K562 (cell line): ENCODE results near the gene DCLK2. TPM values are rescaled to one million over a fixed set of nuclear protein-coding genes. Genes with fewer than 3 reads are reported as not detected.
A peak's percentile ranks its signal among the peaks of the same experiment; 100 is the strongest.

ENCODE experiments used
- ATAC-seq: fragments of 200-7000 bp; cut with Tn5 transposase; 3 replicates; pipeline ENCODE4 v1.9.1; 2020; ENCODE audit warnings: moderate library complexity
- BruUV-seq: library from RNA; stranded (reverse); fragments of 400-500 nt; replicated peaks from 2 replicates; lab custom pipeline; 2021; lab: Mats Ljungman, UMichigan
- CTCF ChIA-PET: fragments of 300-600 bp; formaldehyde crosslinking; extraction: SDS; loops from one replicate; lab custom pipeline; 2021; ENCODE audit warnings: low intra/inter-chr PET ratio; lab: Yijun Ruan, JAX
- POLR2A ChIA-PET: fragments of 300-600, 350-650 bp; sonication (Branson Sonifier 250); formaldehyde crosslinking; extraction: SDS; loops from one replicate; lab custom pipeline; 2021; ENCODE audit warnings: antibody characterized with exemption, inconsistent platforms; lab: Yijun Ruan, JAX
- DNase-seq, 4 experiments: peaks; one replicate each; pipeline versions ENCODE4 v3.0.0 to v3.0.0-alpha.2; 2011 to 2018; ENCODE audit warnings: low spot score in 3 of 4, mixed read lengths in 3 of 4; ENCODE audit errors: extremely low read depth in 1 of 4
- FAIRE-seq: peaks from 2 replicates; lab custom pipeline; 2011; peaks lifted over from hg19 to GRCh38; lab: Jason Lieb, UNC
- H2AFZ ChIP-seq: 2 replicates; pipeline ENCODE4 v1.6.0; 2011; ENCODE audit warnings: low read depth, low read length, control low read depth, inconsistent platforms
- H3K27ac ChIP-seq: fragments of 200-600 bp; 3 replicates; pipeline ENCODE4 v1.8.0; 2011; ENCODE audit warnings: low read depth, mild to moderate bottlenecking, control low read depth, inconsistent platforms, low read length, moderate library complexity, mixed read lengths; ENCODE audit errors: extremely low read depth
- H3K27me3 ChIP-seq, 2 experiments: fragments of 300-600 bp in 1 of 2; 2 replicates in 1 of 2; 3 replicates in 1 of 2; pipeline versions ENCODE4 v1.6.0 to v1.8.0; 2011; ENCODE audit warnings: inconsistent platforms in 2 of 2, low read length in 2 of 2, mild to moderate bottlenecking in 1 of 2, mixed read lengths in 1 of 2, moderate library complexity in 1 of 2; ENCODE audit not compliant: control insufficient read depth in 2 of 2, insufficient read depth in 2 of 2
- H3K36me3 ChIP-seq: fragments of 300-600 bp; 3 replicates; pipeline ENCODE4 v1.8.0; 2011; ENCODE audit warnings: mild to moderate bottlenecking, low read length, inconsistent platforms; ENCODE audit not compliant: control insufficient read depth, insufficient read depth
- H3K4me1 ChIP-seq, 2 experiments: fragments of 200-600 bp in 1 of 2; replicated peaks in 1 of 2; 2 replicates in 1 of 2; 3 replicates in 1 of 2; pipeline versions ENCODE4 v1.5.1 to v1.8.0; 2011; ENCODE audit warnings: inconsistent platforms in 2 of 2, low read length in 2 of 2, mild to moderate bottlenecking in 1 of 2, mixed read lengths in 1 of 2, moderate library complexity in 1 of 2; ENCODE audit not compliant: control insufficient read depth in 2 of 2, insufficient read depth in 2 of 2
- H3K4me2 ChIP-seq: 2 replicates; pipeline ENCODE4 v1.6.1; 2011; ENCODE audit warnings: low read length, control low read depth, inconsistent platforms, mixed read lengths; ENCODE audit not compliant: insufficient read depth
- H3K4me3 ChIP-seq: fragments of 200-600 bp; sonication (generic), shearing (Covaris generic); 2 replicates; pipeline ENCODE4 v1.5.1; 2016; ENCODE audit warnings: control low read depth, inconsistent platforms
- H3K79me2 ChIP-seq: fragments of 200-600 bp; 3 replicates; pipeline ENCODE4 v1.8.0; 2011; ENCODE audit warnings: low read length, inconsistent platforms; ENCODE audit not compliant: control insufficient read depth, insufficient read depth
- H3K9ac ChIP-seq, 2 experiments: 2 replicates each; pipeline versions ENCODE4 v1.6.0 to v1.6.1; 2011; ENCODE audit warnings: low read depth in 2 of 2, low read length in 2 of 2, control low read depth in 1 of 2, inconsistent platforms in 1 of 2, mild to moderate bottlenecking in 1 of 2, mixed read lengths in 1 of 2; ENCODE audit not compliant: insufficient read depth in 1 of 2
- H3K9me1 ChIP-seq: one replicate; pipeline ENCODE4 v1.6.0; 2011; ENCODE audit warnings: inconsistent platforms, mild to moderate bottlenecking, low read length, moderate library complexity; ENCODE audit not compliant: control insufficient read depth, insufficient read depth
- H3K9me3 ChIP-seq: replicated peaks from 2 replicates; pipeline ENCODE4 v1.5.1; 2011; ENCODE audit warnings: low read depth, low read length, inconsistent platforms; ENCODE audit not compliant: control insufficient read depth, insufficient read depth
- H4K20me1 ChIP-seq: replicated peaks from 2 replicates; pipeline ENCODE4 v1.6.1; 2011; ENCODE audit warnings: low read length, inconsistent platforms, mixed read lengths; ENCODE audit not compliant: control insufficient read depth, insufficient read depth
- ATF7 ChIP-seq: fragments of 450-650 bp; IDR thresholded peaks from 2 replicates; pipeline ENCODE4 v1.7.1; 2014; ENCODE audit warnings: mild to moderate bottlenecking, moderate library complexity
- CBFA2T2 ChIP-seq: fragments of 450-650 bp; conservative IDR thresholded peaks from 2 replicates; pipeline ENCODE4 v1.6.1; 2017; ENCODE audit warnings: mild to moderate bottlenecking
- CGGBP1 ChIP-seq: fragments of 250-450 bp; sonication (Bioruptor Pico); IDR thresholded peaks from 2 replicates; pipeline ENCODE4 v1.9.0; 2021; ENCODE audit warnings: mild to moderate bottlenecking
- CREB3 ChIP-seq: fragments of 450-650 bp; conservative IDR thresholded peaks from 2 replicates; pipeline ENCODE4 v1.6.1; 2016; ENCODE audit warnings: missing genetic modification characterization, low read depth, mild to moderate bottlenecking, missing compliant biosample characterization, moderate library complexity
- L3MBTL2 ChIP-seq: fragments of 450-650 bp; IDR thresholded peaks from 2 replicates; pipeline ENCODE4 v1.6.1; 2016; ENCODE audit warnings: mild to moderate bottlenecking, moderate library complexity
- NCOR1 ChIP-seq: fragments of 450-650 bp; IDR thresholded peaks from 2 replicates; pipeline ENCODE4 v1.6.1; 2016; ENCODE audit warnings: mild to moderate bottlenecking, moderate library complexity
- NUFIP1 ChIP-seq: fragments of 450-650 bp; IDR thresholded peaks from 2 replicates; pipeline ENCODE4 v1.6.1; 2018; ENCODE audit not compliant: partially characterized antibody
- SRSF7 ChIP-seq: fragments of 200-400 bp; formaldehyde crosslinking; optimal IDR thresholded peaks from 2 replicates; pipeline ENCODE3; 2017; ENCODE audit warnings: mild to moderate bottlenecking, low read depth, low read length
- TRIM25 ChIP-seq: fragments of 450-650 bp; IDR thresholded peaks from 2 replicates; pipeline ENCODE4 v1.7.0; 2016; ENCODE audit warnings: borderline replicate concordance
- ZBTB34 ChIP-seq: fragments of 250-450 bp; sonication (Bioruptor Pico); IDR thresholded peaks from 2 replicates; pipeline ENCODE4 v1.8.0; 2021; ENCODE audit warnings: mild to moderate bottlenecking, moderate library complexity
- ZC3H11A ChIP-seq: IDR thresholded peaks from 2 replicates; pipeline ENCODE4 v1.6.1; 2012; ENCODE audit warnings: low read depth, low read length, improper control_type of control experiment
- ZNF408 ChIP-seq: fragments of 250-450 bp; sonication (Bioruptor Pico); IDR thresholded peaks from 2 replicates; pipeline ENCODE4 v1.4.0; 2020; ENCODE audit warnings: low read depth, mild to moderate bottlenecking, moderate library complexity
- WGBS: fragments of 100-300 bp; shearing (Covaris generic); methylation state at CpG from one replicate; pipeline ENCODE4 v1.1.6; 2016; ENCODE audit warnings: low coverage, mixed read lengths; ENCODE audit not compliant: insufficient coverage; ENCODE audit errors: missing lambda C conversion rate; 5-methylcytosine and 5-hydroxymethylcytosine counted together
- in situ Hi-C: fragments of 300-500 bp; cut with MboI; formaldehyde crosslinking; loops from 4 replicates; pipeline ENCODE4 v1.15.0; 2018; ENCODE audit warnings: inconsistent platforms, mixed read lengths
- intact Hi-C: fragments of 100-400 bp; cut with micrococcal nuclease; formaldehyde crosslinking; loops from 2 replicates; pipeline ENCODE4 v1.14.2; 2022
- polyA plus RNA-seq, 8 experiments: library from polyadenylated mRNA; depleted of rRNA in 4 of 8; stranded (reverse) in 5 of 8; unstranded in 3 of 8; fragments of >200 nt; fragmentation: Nextera tagmentation in 2 of 8; fragmentation: Illumina TruSeq in 1 of 8; extraction: Ambion mirVana in 2 of 8; extraction: Trizol in 1 of 8; gene quantifications; 2 replicates each; pipeline versions ENCODE4 v1.2.1 to v1.2.3, GENCODE V29; 2011 to 2014; ENCODE audit warnings: inconsistent platforms in 1 of 8, missing spikeins in 1 of 8
- total RNA-seq, 7 experiments: library from RNA; depleted of rRNA in 6 of 7; stranded (reverse); fragments of >200 nt in 6 of 7; fragmentation: Illumina TruSeq in 2 of 7; extraction: Trizol in 2 of 7; gene quantifications; 2 replicates each; pipeline versions ENCODE4 v1.2.1 to v1.2.3, GENCODE V29; 2011 to 2021; ENCODE audit warnings: low replicate concordance in 1 of 7

Gene DCLK2
- total and polyA plus RNA-seq, 9 of the 15 experiments (the other 6 are each of a cell fraction or from before 2014, with no cell fraction given), result not detected

GRCh38 chr4:150250293-150250997 is 172.2 kb downstream of the DCLK2 start (continued):
- no peak for TF ChIP-seq CGGBP1 (CRISPR knock-in tag)

- no peaks in the 10 kb centered on the region for H3K79me2 ChIP-seq
- no peak overlapping the region for H2AFZ ChIP-seq
- H3K27ac ChIP-seq, result no peak overlapping the region
- WGBS, result no CpG with 5 or more reads among the region's 4 CpGs
- H3K4me1 ChIP-seq, result peaks cover 0 to 2% of the 10 kb centered on the region in 2 experiments; a peak in 3 of 5 replicates
- no peaks in the 10 kb centered on the region for H3K36me3 ChIP-seq
- ATAC-seq, result no peak
- no peak overlapping the region for H3K9ac ChIP-seq
- no peak overlapping the region for H3K4me3 ChIP-seq
- ChIA-PET POLR2A (no interaction called here), CTCF (no interaction called here)
- intact Hi-C loops, result no loop called here
- no peaks in the 10 kb centered on the region for H3K9me1 ChIP-seq
- no peak for FAIRE-seq
- H3K9me3 ChIP-seq, result no peaks in the 10 kb centered on the region
- in situ Hi-C loops, result no loop called here
- H3K27me3 ChIP-seq, result no peaks in the 10 kb centered on the region
- H4K20me1 ChIP-seq, result no peaks in the 10 kb centered on the region
- no TSS peak for BruUV-seq
- H3K4me2 ChIP-seq, result no peak overlapping the region
- DNase-seq, result peak in 3 of 4 experiments; percentile 60 to 67 (median 60)
- TF ChIP-seq ZC3H11A, result no peak
- no peak for TF ChIP-seq CREB3
- no peak for TF ChIP-seq CBFA2T2
- TF ChIP-seq TRIM25, result no peak
- no peak for TF ChIP-seq SRSF7
- no peak for TF ChIP-seq ZNF408 (CRISPR knock-in tag)
- no peak for TF ChIP-seq ATF7
- TF ChIP-seq L3MBTL2, result no peak
- no peak for TF ChIP-seq NCOR1
- no peak for TF ChIP-seq ZBTB34 (CRISPR knock-in tag)
- no peak for TF ChIP-seq NUFIP1
These were observed 172.9 kb downstream of the DCLK2 start for GRCh38 chr4:150250998-150251651.
